NT2/D1 (cell line): Measurements from ENCODE around the gene UBE3C.

Experiments
- DNase-seq: peaks from one replicate; pipeline ENCODE4 v3.0.0-alpha.2; 2011; ENCODE audit warnings: low read depth, low spot score
- H3K27me3 ChIP-seq: 2 replicates; pipeline ENCODE4 v1.6.0; 2011; ENCODE audit warnings: mild to moderate bottlenecking; ENCODE audit not compliant: insufficient read length, insufficient read depth
- H3K36me3 ChIP-seq: 2 replicates; pipeline ENCODE4 v1.6.1; 2011; ENCODE audit warnings: mild to moderate bottlenecking, low read length, mixed read lengths; ENCODE audit not compliant: insufficient read depth, insufficient read length
- H3K4me1 ChIP-seq: 2 replicates; pipeline ENCODE4 v1.5.1; 2011; ENCODE audit not compliant: insufficient read depth, insufficient read length
- H3K4me3 ChIP-seq: 2 replicates; pipeline ENCODE4 v1.5.1; 2011; ENCODE audit warnings: low read depth; ENCODE audit not compliant: insufficient read length
- H3K9ac ChIP-seq: 2 replicates; pipeline ENCODE4 v1.6.0; 2011; ENCODE audit warnings: low read depth; ENCODE audit not compliant: insufficient read length
- H3K9me3 ChIP-seq: 2 replicates; pipeline ENCODE4 v1.5.1; 2011; ENCODE audit warnings: mild to moderate bottlenecking, low read length; ENCODE audit not compliant: insufficient read depth
- SUZ12 ChIP-seq: IDR thresholded peaks from 2 replicates; pipeline ENCODE4 v1.6.1; 2011; ENCODE audit not compliant: insufficient read length, insufficient read depth; ENCODE audit errors: extremely low read depth
- YY1 ChIP-seq: IDR thresholded peaks from 2 replicates; pipeline ENCODE4 v1.6.1; 2011; ENCODE audit not compliant: insufficient read length, insufficient read depth
- ZNF274 ChIP-seq: IDR thresholded peaks from 2 replicates; pipeline ENCODE4 v1.6.1; 2011; ENCODE audit warnings: mild to moderate bottlenecking, low read depth, low read length

UBE3C gene

DNA sequence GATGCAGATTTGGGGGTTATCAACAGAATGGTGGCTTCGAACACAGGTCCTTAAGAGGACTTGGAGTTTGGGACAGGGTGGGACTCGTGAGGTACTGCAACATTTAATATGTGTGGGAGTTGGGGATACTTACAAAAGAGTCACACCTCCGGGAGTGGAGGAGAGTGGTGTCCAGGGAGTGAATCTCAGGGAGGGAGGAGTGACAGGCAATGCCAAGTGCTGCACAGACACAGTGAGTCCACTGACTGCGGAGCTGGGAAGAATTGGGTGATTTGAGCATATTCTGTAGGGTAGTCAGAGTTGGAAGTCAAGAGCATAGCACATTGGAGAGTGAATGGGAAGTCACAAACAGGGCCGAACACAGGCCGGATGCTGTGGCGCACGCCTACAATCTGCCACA, 5.1 kb downstream of the UBE3C start:
- H3K9me3 ChIP-seq, result no peaks in the 10 kb centered on the region
- H3K27me3 ChIP-seq, result no peaks in the 10 kb centered on the region
- TF ChIP-seq SUZ12, result no peak
- no peak for TF ChIP-seq ZNF274
- TF ChIP-seq YY1, result no peak
- H3K9ac ChIP-seq, result no peak overlapping the region
- peaks cover 12% of the 10 kb centered on the region for H3K4me1 ChIP-seq
- peaks cover 46% of the 10 kb centered on the region for H3K36me3 ChIP-seq
- no peak for DNase-seq
- no peak overlapping the region for H3K4me3 ChIP-seq

DNA sequence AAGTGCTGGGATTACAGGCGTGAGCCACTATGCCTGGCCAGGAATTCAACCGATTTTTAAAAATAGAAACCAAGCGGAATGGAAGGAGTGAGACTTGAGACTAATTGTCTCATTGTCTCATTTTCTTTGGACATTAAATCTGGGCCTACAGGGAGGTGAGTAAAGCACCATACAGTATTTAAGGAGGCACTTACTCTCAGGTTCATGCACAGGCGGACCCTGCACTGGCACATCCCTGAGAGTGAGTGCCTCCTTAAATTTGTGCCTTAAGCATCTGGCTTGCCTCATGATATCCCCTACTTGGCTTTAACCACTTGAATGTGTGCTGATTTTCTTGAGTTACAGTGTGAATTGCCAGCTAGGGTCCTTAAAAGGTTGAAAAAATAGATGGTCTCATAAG, 10.6 kb downstream of the UBE3C start:
- Histone ChIP-seq H3K27me3 (no peaks in the 10 kb centered on the region), H3K9me3 (no peaks in the 10 kb centered on the region), H3K4me3 (no peak overlapping the region), H3K4me1 (peaks cover 6% of the 10 kb centered on the region), H3K36me3 (peaks cover 29% of the 10 kb centered on the region), H3K9ac (no peak overlapping the region)
- TF ChIP-seq SUZ12 (no peak), YY1 (no peak), ZNF274 (no peak)
- no peak for DNase-seq

DNA sequence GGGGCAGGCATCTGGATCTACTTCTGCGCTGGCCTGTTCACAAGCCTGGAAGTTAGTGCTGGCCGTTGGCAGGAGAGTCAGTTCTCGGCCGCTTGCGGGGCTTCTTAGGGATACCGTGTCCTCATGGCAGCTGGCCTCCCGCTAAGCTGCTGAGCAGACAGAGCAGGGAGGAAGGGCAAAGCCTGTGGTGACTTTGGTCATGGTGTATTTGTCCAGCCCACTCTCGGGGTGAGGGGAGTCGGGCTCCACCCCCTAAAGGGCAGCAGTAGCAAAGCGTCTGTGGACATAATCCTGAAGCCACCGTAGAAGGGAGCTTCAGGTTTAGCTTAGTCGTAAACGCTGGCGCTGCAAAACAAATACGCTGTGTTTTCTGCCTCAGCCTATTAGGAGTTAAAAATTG, 12.2 kb downstream of the UBE3C start:
- peaks cover 6% of the 10 kb centered on the region for H3K4me1 ChIP-seq
- peaks cover 21% of the 10 kb centered on the region for H3K36me3 ChIP-seq
- H3K27me3 ChIP-seq, result no peaks in the 10 kb centered on the region
- TF ChIP-seq YY1, result no peak
- TF ChIP-seq SUZ12, result no peak
- no peak overlapping the region for H3K4me3 ChIP-seq
- DNase-seq, result no peak
- H3K9ac ChIP-seq, result no peak overlapping the region
- no peaks in the 10 kb centered on the region for H3K9me3 ChIP-seq

DNA sequence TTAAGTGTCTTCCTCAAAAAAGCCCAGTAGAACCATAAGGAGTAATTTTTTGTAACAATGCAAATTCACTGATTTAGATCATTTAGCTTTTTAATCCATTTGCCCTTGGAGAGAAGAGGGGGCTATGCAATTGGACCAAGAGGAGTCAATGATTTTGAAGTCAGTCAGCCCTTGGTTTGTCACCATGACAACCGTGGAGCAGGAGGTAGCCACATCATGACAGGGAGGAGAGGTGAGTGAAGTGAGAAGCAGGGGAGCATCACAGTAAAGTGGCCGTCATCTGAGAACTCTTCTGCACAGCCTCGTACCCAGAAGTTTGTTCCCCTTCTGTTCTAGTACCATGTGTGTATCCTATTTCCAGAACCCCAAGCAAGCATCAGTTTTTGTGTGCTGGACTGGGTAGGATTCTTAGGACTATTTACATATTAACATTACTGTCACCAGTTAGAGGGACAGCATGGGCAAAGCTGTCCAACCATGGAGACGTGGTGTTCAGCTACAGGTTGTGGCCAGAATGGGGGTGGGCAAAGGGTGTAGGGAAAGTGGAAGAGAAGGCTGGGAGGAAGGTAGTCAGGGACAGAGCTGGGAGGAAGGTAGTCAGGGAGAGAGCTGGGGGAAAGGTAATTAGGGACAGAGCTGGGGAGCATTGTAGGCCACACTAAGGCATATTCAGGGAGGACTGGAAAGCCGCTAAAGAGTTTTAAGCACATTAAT, 13.1 kb downstream of the UBE3C start:
- TF ChIP-seq YY1, result no peak
- no peak for TF ChIP-seq ZNF274
- peaks cover 6% of the 10 kb centered on the region for H3K4me1 ChIP-seq
- no peaks in the 10 kb centered on the region for H3K27me3 ChIP-seq
- H3K9ac ChIP-seq, result no peak overlapping the region
- no peak overlapping the region for H3K4me3 ChIP-seq
- H3K9me3 ChIP-seq, result no peaks in the 10 kb centered on the region
- no peak for DNase-seq
- peaks cover 17% of the 10 kb centered on the region for H3K36me3 ChIP-seq

DNA sequence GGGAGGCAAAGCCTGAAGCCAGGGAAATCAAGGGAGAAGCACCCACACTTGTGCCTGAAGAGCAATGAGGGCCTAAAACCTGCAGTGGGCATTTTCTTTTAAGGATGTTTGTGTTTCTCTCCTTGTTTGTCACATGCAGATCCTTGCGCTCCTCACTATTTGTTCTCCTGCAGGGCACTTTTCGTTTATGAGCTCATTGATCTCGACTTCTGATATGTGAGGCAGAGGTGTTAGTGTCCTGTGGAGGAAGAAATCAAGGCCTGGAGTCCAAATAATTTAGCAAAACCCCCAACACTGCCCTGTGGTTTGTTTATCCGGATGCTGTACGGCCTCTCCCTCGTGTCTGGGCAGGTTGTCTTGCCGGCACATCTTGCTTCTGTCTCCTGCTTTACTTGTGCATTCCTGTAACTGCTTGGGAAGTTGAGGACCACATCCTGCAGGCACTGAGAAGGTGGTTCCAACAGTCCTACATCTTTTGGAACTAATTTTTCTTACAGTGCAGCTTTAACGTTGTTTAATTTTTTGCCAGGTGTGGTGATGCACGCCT, 13.7 kb downstream of the UBE3C start:
- no peak for TF ChIP-seq ZNF274
- TF ChIP-seq SUZ12, result no peak
- no peak for TF ChIP-seq YY1
- Histone ChIP-seq H3K4me3 (no peak overlapping the region), H3K9me3 (no peaks in the 10 kb centered on the region), H3K4me1 (peaks cover 6% of the 10 kb centered on the region), H3K27me3 (no peaks in the 10 kb centered on the region), H3K36me3 (peaks cover 17% of the 10 kb centered on the region), H3K9ac (no peak overlapping the region)
- DNase-seq, result no peak

DNA sequence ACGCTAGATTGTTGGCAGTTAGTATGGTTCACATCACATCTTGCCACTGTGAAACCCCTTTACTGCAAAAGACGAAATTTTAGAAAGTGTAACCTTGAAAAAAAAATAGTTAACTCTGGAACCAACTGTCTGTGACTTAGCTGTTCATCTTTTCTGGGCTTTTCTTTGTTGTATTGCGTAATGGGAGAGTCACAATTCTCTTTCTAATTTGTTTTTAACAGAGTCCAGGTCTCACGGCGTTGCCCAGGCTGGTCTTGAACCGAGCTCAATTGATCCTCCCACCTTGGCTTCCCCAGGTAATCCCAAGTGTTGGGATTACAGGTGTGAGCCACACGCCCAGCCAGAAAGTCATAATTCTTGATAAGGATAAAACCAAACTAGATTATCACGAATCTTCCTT, 14.5 kb downstream of the UBE3C start:
- Histone ChIP-seq H3K4me3 (no peak overlapping the region), H3K4me1 (peaks cover 6% of the 10 kb centered on the region), H3K36me3 (peaks cover 19% of the 10 kb centered on the region), H3K9ac (no peak overlapping the region), H3K27me3 (no peaks in the 10 kb centered on the region), H3K9me3 (no peaks in the 10 kb centered on the region)
- DNase-seq, result no peak
- TF ChIP-seq ZNF274, result no peak
- TF ChIP-seq YY1, result no peak
- TF ChIP-seq SUZ12, result no peak

DNA sequence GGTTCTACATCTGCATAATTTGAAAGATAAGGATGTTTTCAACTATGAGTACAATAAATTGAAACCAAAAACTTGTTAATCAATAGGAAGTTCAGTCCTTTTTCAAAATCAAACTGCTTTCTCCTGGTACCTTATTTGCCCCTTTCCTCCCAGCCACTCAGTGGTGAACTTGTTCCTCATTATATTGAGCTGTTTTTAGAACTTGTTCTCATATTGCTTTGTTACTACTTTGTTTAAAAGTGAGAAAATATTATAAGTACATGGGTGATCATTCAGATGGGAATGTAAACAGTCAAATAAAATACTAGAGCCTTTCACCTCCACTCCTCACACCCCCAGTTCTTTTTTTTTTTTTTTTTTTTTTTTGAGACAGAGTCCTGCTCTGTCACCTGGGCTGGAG, 17.2 kb downstream of the UBE3C start:
- Histone ChIP-seq H3K36me3 (peaks cover 16% of the 10 kb centered on the region), H3K27me3 (no peaks in the 10 kb centered on the region), H3K9ac (no peak overlapping the region), H3K9me3 (no peaks in the 10 kb centered on the region), H3K4me1 (peaks cover 6% of the 10 kb centered on the region), H3K4me3 (no peak overlapping the region)
- no peak for TF ChIP-seq YY1
- TF ChIP-seq ZNF274, result no peak
- TF ChIP-seq SUZ12, result no peak
- DNase-seq, result no peak
